DND-41 (cell line): ENCODE data around the gene STAT6.

Experiments
- ATAC-seq: fragments of 200-7000 bp; cut with Tn5 transposase; 3 replicates; pipeline ENCODE4 v1.9.1; 2021; ENCODE audit warnings: low read depth; ENCODE audit not compliant: insufficient read depth
- DNase-seq: peaks from one replicate; pipeline ENCODE4 v3.0.0-alpha.2; 2020
- H2AFZ ChIP-seq: 2 replicates; pipeline ENCODE4 v1.6.0; 2012; ENCODE audit warnings: low read depth, low read length
- H3K27ac ChIP-seq: 2 replicates; pipeline ENCODE4 v1.5.1; 2012; ENCODE audit warnings: low read length, inconsistent platforms
- H3K27me3 ChIP-seq: fragments of 200-600 bp; sonication (generic); 2 replicates; pipeline ENCODE4 v1.6.0; 2012; ENCODE audit warnings: low read length, mild to moderate bottlenecking, inconsistent platforms; ENCODE audit not compliant: insufficient read depth, poor library complexity
- H3K36me3 ChIP-seq: 2 replicates; pipeline ENCODE4 v1.5.1; 2012; ENCODE audit warnings: low read length, inconsistent platforms; ENCODE audit not compliant: insufficient read depth
- H3K4me1 ChIP-seq: 2 replicates; pipeline ENCODE4 v1.5.1; 2012; ENCODE audit warnings: mild to moderate bottlenecking, low read length; ENCODE audit not compliant: insufficient read depth
- H3K4me2 ChIP-seq: 2 replicates; pipeline ENCODE4 v1.6.0; 2012; ENCODE audit warnings: mild to moderate bottlenecking, moderate library complexity, low read length, inconsistent platforms; ENCODE audit not compliant: insufficient read depth
- H3K4me3 ChIP-seq, 2 experiments: fragments of 200-600 bp in 1 of 2; shearing (Covaris generic) in 1 of 2; 2 replicates each; pipeline ENCODE4 v1.5.1; 2012 to 2016; ENCODE audit warnings: inconsistent platforms in 2 of 2, low read length in 2 of 2, mild to moderate bottlenecking in 2 of 2, low read depth in 1 of 2, moderate library complexity in 1 of 2
- H3K79me2 ChIP-seq: 2 replicates; pipeline ENCODE4 v1.6.0; 2012; ENCODE audit warnings: low read length, inconsistent platforms; ENCODE audit not compliant: insufficient read depth
- H3K9ac ChIP-seq: 2 replicates; pipeline ENCODE4 v1.6.0; 2012; ENCODE audit warnings: low read depth, mild to moderate bottlenecking, inconsistent platforms, low read length, moderate library complexity
- H3K9me3 ChIP-seq: 2 replicates; pipeline ENCODE4 v1.5.1; 2012; ENCODE audit warnings: low read length, moderate library complexity, mild to moderate bottlenecking, inconsistent platforms; ENCODE audit not compliant: insufficient read depth, severe bottlenecking
- H4K20me1 ChIP-seq: 2 replicates; pipeline ENCODE4 v1.6.0; 2012; ENCODE audit warnings: low read length; ENCODE audit not compliant: insufficient read depth
- EZH2 ChIP-seq: IDR thresholded peaks from 3 replicates; pipeline ENCODE4 v1.6.1; 2012; ENCODE audit warnings: borderline replicate concordance, low read depth, mild to moderate bottlenecking, moderate library complexity, low read length, inconsistent platforms; ENCODE audit not compliant: severe bottlenecking
- TF ChIP-seq, protein P1 (sequence below): IDR thresholded peaks from 2 replicates; pipeline ENCODE4 v1.5.1; 2012; ENCODE audit warnings: borderline replicate concordance, low read length, moderate library complexity, mild to moderate bottlenecking; ENCODE audit not compliant: poor library complexity, severe bottlenecking; ENCODE audit errors: extremely low read depth

Gene STAT6

DNA sequence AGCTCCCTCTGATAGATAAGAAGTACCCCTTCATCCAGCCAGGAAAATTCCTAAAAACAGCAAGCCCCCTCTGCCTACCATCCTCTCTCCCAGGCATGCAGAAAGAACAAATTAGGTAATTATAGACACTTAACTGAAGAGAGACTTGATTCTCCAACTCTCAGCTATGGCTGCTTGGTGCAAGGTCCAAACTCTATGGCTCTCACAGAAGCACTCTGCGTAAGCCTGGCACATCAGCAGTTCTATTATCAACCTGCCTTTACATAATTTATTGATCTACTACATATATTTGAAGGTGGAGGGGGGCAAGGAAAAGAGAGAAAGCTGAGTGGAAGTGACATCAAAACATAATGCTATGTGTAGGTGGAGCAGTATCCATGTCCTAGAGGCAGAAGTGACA lies 60.2 kb downstream of the STAT6 start:
- Histone ChIP-seq H2AFZ (no peak overlapping the region), H3K4me2 (no peak overlapping the region), H3K36me3 (peaks cover 3% of the 10 kb centered on the region; the same call in 1 of the 2 replicates), H3K9me3 (no peaks in the 10 kb centered on the region), H3K27ac (no peak overlapping the region), H3K9ac (no peak overlapping the region), H3K27me3 (no peaks in the 10 kb centered on the region), H3K79me2 (no peaks in the 10 kb centered on the region), H3K4me3 (no peak overlapping the region), H4K20me1 (no peaks in the 10 kb centered on the region), H3K4me1 (peaks cover 31% of the 10 kb centered on the region)
- no peak for TF ChIP-seq EZH2
- TF ChIP-seq, protein P1, sequence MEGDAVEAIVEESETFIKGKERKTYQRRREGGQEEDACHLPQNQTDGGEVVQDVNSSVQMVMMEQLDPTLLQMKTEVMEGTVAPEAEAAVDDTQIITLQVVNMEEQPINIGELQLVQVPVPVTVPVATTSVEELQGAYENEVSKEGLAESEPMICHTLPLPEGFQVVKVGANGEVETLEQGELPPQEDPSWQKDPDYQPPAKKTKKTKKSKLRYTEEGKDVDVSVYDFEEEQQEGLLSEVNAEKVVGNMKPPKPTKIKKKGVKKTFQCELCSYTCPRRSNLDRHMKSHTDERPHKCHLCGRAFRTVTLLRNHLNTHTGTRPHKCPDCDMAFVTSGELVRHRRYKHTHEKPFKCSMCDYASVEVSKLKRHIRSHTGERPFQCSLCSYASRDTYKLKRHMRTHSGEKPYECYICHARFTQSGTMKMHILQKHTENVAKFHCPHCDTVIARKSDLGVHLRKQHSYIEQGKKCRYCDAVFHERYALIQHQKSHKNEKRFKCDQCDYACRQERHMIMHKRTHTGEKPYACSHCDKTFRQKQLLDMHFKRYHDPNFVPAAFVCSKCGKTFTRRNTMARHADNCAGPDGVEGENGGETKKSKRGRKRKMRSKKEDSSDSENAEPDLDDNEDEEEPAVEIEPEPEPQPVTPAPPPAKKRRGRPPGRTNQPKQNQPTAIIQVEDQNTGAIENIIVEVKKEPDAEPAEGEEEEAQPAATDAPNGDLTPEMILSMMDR = no peak
- DNase-seq (no peak), ATAC-seq (no peak)

DNA sequence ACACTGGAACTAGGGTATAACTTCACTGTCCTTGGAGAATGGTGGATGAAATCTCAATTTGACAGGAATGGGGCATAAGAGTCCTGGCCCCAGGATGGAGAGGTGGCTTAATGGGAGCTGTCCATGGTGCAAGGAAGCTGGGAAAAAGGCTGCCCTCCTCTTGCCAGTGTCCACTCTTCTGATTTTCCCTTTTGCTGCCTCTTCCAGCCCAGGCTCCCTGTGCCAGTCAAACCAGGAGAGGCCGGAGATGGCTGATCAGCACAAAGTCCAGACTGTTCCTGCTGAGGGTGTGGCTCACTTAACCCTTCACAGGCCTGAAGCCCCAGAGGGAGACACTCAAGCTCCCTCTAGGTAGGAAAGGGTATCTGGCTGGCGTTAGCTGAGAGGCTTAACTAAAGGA lies 61.3 kb downstream of the STAT6 start, which contains the start of gene MYO1A:
Gene MYO1A (minus strand): TSS at position 240 of the 400 bp plus-strand sequence. CDS start 1,806 bp downstream, outside the sequence.
- H3K4me2 ChIP-seq = no peak within 1 kb of the TSS
- H2AFZ ChIP-seq = no peak within 1 kb of the TSS
- H3K4me3 ChIP-seq = no peak within 1 kb of the TSS
- DNase-seq = no peak
- no peak within 1 kb of the TSS for H3K27ac ChIP-seq
- no peaks in the 10 kb centered on the region for H3K79me2 ChIP-seq
- no peak for ATAC-seq
- no peaks in the 10 kb centered on the region for H3K27me3 ChIP-seq
- peaks cover 34% of the 10 kb centered on the region for H3K4me1 ChIP-seq
- H3K36me3 ChIP-seq = no peaks in the 10 kb centered on the region
- no peak within 1 kb of the TSS for H3K9ac ChIP-seq
- TF ChIP-seq, protein P1 = no peak
- TF ChIP-seq EZH2 = no peak
- no peaks in the 10 kb centered on the region for H3K9me3 ChIP-seq
- no peaks in the 10 kb centered on the region for H4K20me1 ChIP-seq

- Histone ChIP-seq H3K9ac (no peak overlapping the region), H3K9me3 (no peaks in the 10 kb centered on the region), H3K27ac (no peak overlapping the region), H2AFZ (no peak overlapping the region), H3K79me2 (no peaks in the 10 kb centered on the region), H3K4me3 (no peak overlapping the region), H3K36me3 (no peaks in the 10 kb centered on the region), H4K20me1 (no peaks in the 10 kb centered on the region), H3K4me1 (peaks cover 34% of the 10 kb centered on the region), H3K4me2 (no peak overlapping the region), H3K27me3 (no peaks in the 10 kb centered on the region)
- no peak for TF ChIP-seq EZH2
- TF ChIP-seq, protein P1 = no peak
- DNase-seq = no peak
- no peak for ATAC-seq
Observed at GRCh38 chr12:57049119-57049446, 62.1 kb downstream of the STAT6 start.
